H1 (cell line): ENCODE data around the gene PEX13. TPM values are rescaled to one million over a fixed set of nuclear protein-coding genes. Genes with fewer than 3 reads are reported as not detected.

Experiments used
- CTCF ChIA-PET: fragments of 300-600 bp; sonication (Branson Sonifier 250); formaldehyde crosslinking; loops from one replicate; lab custom pipeline; 2021; ENCODE audit not compliant: partially characterized antibody; lab: Charles Lee
- POLR2A ChIA-PET: fragments of 300-600 bp; sonication (Branson Sonifier 250); formaldehyde crosslinking; loops from one replicate; lab custom pipeline; 2021; ENCODE audit warnings: inconsistent platforms; ENCODE audit not compliant: partially characterized antibody; lab: Charles Lee
- DNase-seq, 2 experiments: peaks; one replicate each; pipeline versions ENCODE4 v3.0.0 to v3.0.0-alpha.2; 2010 to 2022; ENCODE audit warnings: low spot score in 2 of 2, low read depth in 1 of 2, mixed read lengths in 1 of 2
- FAIRE-seq: peaks from 2 replicates; lab custom pipeline; 2011; peaks lifted over from hg19 to GRCh38; lab: Jason Lieb, UNC
- H2AFZ ChIP-seq: 2 replicates; pipeline ENCODE4 v1.8.1; 2012; ENCODE audit warnings: low read length, inconsistent platforms
- H2AK5ac ChIP-seq: 2 replicates; pipeline ENCODE4 v1.6.1; 2013; ENCODE audit warnings: low read depth, low read length
- H2BK120ac ChIP-seq: replicated peaks from 2 replicates; pipeline ENCODE3; 2013; ENCODE audit warnings: low read depth, low read length, inconsistent platforms
- H2BK12ac ChIP-seq: 2 replicates; pipeline ENCODE4 v1.6.1; 2013; ENCODE audit warnings: low read depth, low read length
- H2BK15ac ChIP-seq: 2 replicates; pipeline ENCODE4 v1.6.1; 2013; ENCODE audit warnings: low read length
- H2BK20ac ChIP-seq: 2 replicates; pipeline ENCODE4 v1.6.1; 2013; ENCODE audit warnings: low read length
- H2BK5ac ChIP-seq: 2 replicates; pipeline ENCODE4 v1.6.1; 2013; ENCODE audit warnings: low read depth, low read length
- H3K14ac ChIP-seq: 2 replicates; pipeline ENCODE4 v1.6.1; 2013; ENCODE audit warnings: inconsistent platforms; ENCODE audit not compliant: insufficient read length
- H3K18ac ChIP-seq: 2 replicates; pipeline ENCODE4 v1.6.1; 2013; ENCODE audit warnings: low read length; ENCODE audit errors: extremely low read depth
- H3K23ac ChIP-seq: 2 replicates; pipeline ENCODE4 v1.6.1; 2013; ENCODE audit warnings: inconsistent platforms; ENCODE audit not compliant: insufficient read length
- H3K23me2 ChIP-seq: 2 replicates; pipeline ENCODE4 v1.6.1; 2013; ENCODE audit warnings: low read depth, low read length
- H3K27ac ChIP-seq: 2 replicates; pipeline ENCODE4 v1.6.1; 2011; ENCODE audit warnings: low read depth, low read length, inconsistent platforms
- H3K27me3 ChIP-seq, 4 experiments: replicated peaks in 1 of 4; 1 replicate in 1 of 4; 2 replicates in 3 of 4; pipeline versions ENCODE4 v1.6.1 to v1.8.1; 2011 to 2013; ENCODE audit warnings: low read length in 3 of 4, mild to moderate bottlenecking in 3 of 4, inconsistent platforms in 2 of 4, mixed read lengths in 2 of 4, moderate library complexity in 1 of 4; ENCODE audit not compliant: control insufficient read depth in 3 of 4, insufficient read depth in 3 of 4; ENCODE audit errors: extremely low read depth in 1 of 4
- H3K36me3 ChIP-seq, 4 experiments: 2 replicates each; pipeline versions ENCODE4 v1.6.1 to v1.8.1; 2011 to 2013; ENCODE audit warnings: mild to moderate bottlenecking in 4 of 4, low read length in 3 of 4, moderate library complexity in 2 of 4, control low read depth in 1 of 4, inconsistent platforms in 1 of 4; ENCODE audit not compliant: insufficient read depth in 4 of 4, control insufficient read depth in 2 of 4
- H3K4ac ChIP-seq: replicated peaks from 2 replicates; pipeline ENCODE3; 2013; ENCODE audit warnings: low read length, low read depth, mixed read lengths, inconsistent platforms; ENCODE audit not compliant: insufficient read length
- H3K4me1 ChIP-seq, 4 experiments: replicated peaks in 1 of 4; 1 replicate in 1 of 4; 2 replicates in 3 of 4; pipeline versions ENCODE4 v1.6.1 to v1.8.1; 2011 to 2013; ENCODE audit warnings: low read length in 3 of 4, inconsistent platforms in 2 of 4, mixed read lengths in 1 of 4; ENCODE audit not compliant: insufficient read depth in 4 of 4, control insufficient read depth in 3 of 4
- H3K4me2 ChIP-seq, 2 experiments: 2 replicates each; pipeline versions ENCODE4 v1.6.1 to v1.8.1; 2011 to 2013; ENCODE audit warnings: low read depth in 2 of 2, low read length in 2 of 2, control low read depth in 1 of 2, inconsistent platforms in 1 of 2, mild to moderate bottlenecking in 1 of 2; ENCODE audit not compliant: insufficient read depth in 1 of 2
- H3K4me3 ChIP-seq, 4 experiments: fragments of 200-600, 300-600 bp in 1 of 4; sonication (generic), shearing (Covaris generic), sonication (Bioruptor Twin) in 1 of 4; 2 replicates each; pipeline versions ENCODE4 v1.5.1 to v1.8.1; 2011 to 2016; ENCODE audit warnings: low read length in 4 of 4, low read depth in 3 of 4, control low read depth in 2 of 4, inconsistent platforms in 2 of 4, mild to moderate bottlenecking in 2 of 4, mixed read lengths in 1 of 4, moderate library complexity in 1 of 4; ENCODE audit not compliant: insufficient read depth in 2 of 4; ENCODE audit errors: extremely low read depth in 1 of 4
- H3K56ac ChIP-seq: replicated peaks from 2 replicates; pipeline ENCODE3; 2013; ENCODE audit warnings: low read depth, mild to moderate bottlenecking, mixed read lengths, low read length, inconsistent platforms; ENCODE audit not compliant: insufficient read length
- H3K79me1 ChIP-seq: 2 replicates; pipeline ENCODE4 v1.6.1; 2013; ENCODE audit warnings: low read depth, low read length, control low read depth
- H3K79me2 ChIP-seq, 2 experiments: 2 replicates each; pipeline versions ENCODE4 v1.6.1 to v1.8.1; 2012 to 2013; ENCODE audit warnings: low read length in 2 of 2, mild to moderate bottlenecking in 2 of 2, inconsistent platforms in 1 of 2; ENCODE audit not compliant: insufficient read depth in 2 of 2, control insufficient read depth in 1 of 2
- H3K9ac ChIP-seq, 4 experiments: replicated peaks in 1 of 4; 1 replicate in 1 of 4; 2 replicates in 3 of 4; pipeline versions ENCODE4 v1.6.1 to v1.8.1; 2011 to 2013; ENCODE audit warnings: low read depth in 3 of 4, low read length in 3 of 4, control low read depth in 2 of 4, mild to moderate bottlenecking in 2 of 4, moderate library complexity in 2 of 4, inconsistent platforms in 1 of 4; ENCODE audit errors: extremely low read depth in 1 of 4
- H3K9me3 ChIP-seq, 2 experiments: 2 replicates each; pipeline versions ENCODE4 v1.6.1 to v1.8.1; 2012 to 2013; ENCODE audit warnings: mild to moderate bottlenecking in 2 of 2, moderate library complexity in 2 of 2, control low read depth in 1 of 2, inconsistent platforms in 1 of 2, low read depth in 1 of 2, low read length in 1 of 2, mixed read lengths in 1 of 2; ENCODE audit not compliant: insufficient read depth in 2 of 2
- H4K20me1 ChIP-seq, 2 experiments: replicated peaks in 1 of 2; 2 replicates each; pipeline versions ENCODE3 to v1.8.1; 2011 to 2013; ENCODE audit warnings: inconsistent platforms in 2 of 2, low read length in 2 of 2, mild to moderate bottlenecking in 1 of 2; ENCODE audit not compliant: insufficient read depth in 2 of 2, control insufficient read depth in 1 of 2
- H4K5ac ChIP-seq: 2 replicates; pipeline ENCODE4 v1.6.1; 2013; ENCODE audit warnings: low read length, low read depth, mixed read lengths, inconsistent platforms; ENCODE audit not compliant: insufficient read length
- H4K8ac ChIP-seq: 2 replicates; pipeline ENCODE4 v1.8.0; 2013; ENCODE audit warnings: mild to moderate bottlenecking, moderate library complexity, low read length, inconsistent platforms; ENCODE audit not compliant: insufficient read depth; ENCODE audit errors: extremely low read depth
- H4K91ac ChIP-seq: replicated peaks from 2 replicates; pipeline ENCODE3; 2013; ENCODE audit warnings: low read length, mixed read lengths, inconsistent platforms; ENCODE audit not compliant: insufficient read length
- KDM4A ChIP-seq: IDR thresholded peaks from one replicate; pipeline ENCODE4 v1.7.1; 2012; ENCODE audit warnings: low read depth, mild to moderate bottlenecking, moderate library complexity, low read length, inconsistent platforms; ENCODE audit not compliant: severe bottlenecking
- MAFK ChIP-seq: IDR thresholded peaks from 2 replicates; pipeline ENCODE4 v1.6.1; 2012; ENCODE audit warnings: low read depth, mild to moderate bottlenecking, improper control_type of control experiment, low read length
- TAF1 ChIP-seq: IDR thresholded peaks from 2 replicates; pipeline ENCODE4 v1.6.1; 2011; ENCODE audit warnings: mild to moderate bottlenecking, low read depth, low read length
- TCF12 ChIP-seq: IDR thresholded peaks from 2 replicates; pipeline ENCODE4 v1.6.1; 2011; ENCODE audit warnings: low read depth, mild to moderate bottlenecking, low read length
- WGBS, 2 experiments: shearing (Covaris generic) in 1 of 2; methylation state at CpG; one replicate each; pipeline versions ENCODE4 v1.1.6 to v1.1.7; 2013 to 2015; ENCODE audit warnings: low lambda C conversion rate in 2 of 2, mixed read lengths in 2 of 2, inconsistent platforms in 1 of 2, low coverage in 1 of 2, missing lambda C conversion rate in 1 of 2; ENCODE audit not compliant: insufficient replicate concordance in 2 of 2, insufficient coverage in 1 of 2, insufficient read length in 1 of 2; ENCODE audit errors: extremely low coverage in 1 of 2, missing lambda C conversion rate in 1 of 2; 5-methylcytosine and 5-hydroxymethylcytosine counted together
- long read RNA-seq, 2 experiments: library from RNA in 1 of 2; library from capped mRNA in 1 of 2; stranded (forward); transcript quantifications; one replicate each; pipeline ENCODE4 v2.0.0, GENCODE V29; 2021; ENCODE audit warnings: inconsistent platforms in 1 of 2
- polyA minus RNA-seq, 3 experiments: library from RNA; depleted of rRNA, polyadenylated mRNA; stranded (reverse); fragments of >200 nt; gene quantifications; 1 replicate in 2 of 3; 2 replicates in 1 of 3; pipeline ENCODE4 v1.2.3, GENCODE V29; 2011
- polyA plus RNA-seq, 7 experiments: library from polyadenylated mRNA; depleted of rRNA in 3 of 7; stranded (reverse) in 5 of 7; unstranded in 2 of 7; fragments of >200 nt in 5 of 7; fragments of 200-250 nt in 2 of 7; gene quantifications; 1 replicate in 5 of 7; 2 replicates in 1 of 7; 4 replicates in 1 of 7; pipeline versions ENCODE4 v1.2.1 to v1.2.3, GENCODE V29; 2011 to 2013; ENCODE audit warnings: missing spikeins in 2 of 7, mixed read lengths in 2 of 7
- total RNA-seq: library from RNA; stranded (reverse); fragmentation: NEBNext Ultra II Directional; extraction: Animal tissue kit (Norgen Biotek cat#: 25700); gene quantifications from 2 replicates; pipeline ENCODE4 v1.2.1, GENCODE V29; 2021
- TF ChIP-seq, protein P1 (sequence below): IDR thresholded peaks from 2 replicates; pipeline ENCODE4 v1.6.1; 2012; ENCODE audit warnings: inconsistent platforms

The PEX13 gene, protein sequence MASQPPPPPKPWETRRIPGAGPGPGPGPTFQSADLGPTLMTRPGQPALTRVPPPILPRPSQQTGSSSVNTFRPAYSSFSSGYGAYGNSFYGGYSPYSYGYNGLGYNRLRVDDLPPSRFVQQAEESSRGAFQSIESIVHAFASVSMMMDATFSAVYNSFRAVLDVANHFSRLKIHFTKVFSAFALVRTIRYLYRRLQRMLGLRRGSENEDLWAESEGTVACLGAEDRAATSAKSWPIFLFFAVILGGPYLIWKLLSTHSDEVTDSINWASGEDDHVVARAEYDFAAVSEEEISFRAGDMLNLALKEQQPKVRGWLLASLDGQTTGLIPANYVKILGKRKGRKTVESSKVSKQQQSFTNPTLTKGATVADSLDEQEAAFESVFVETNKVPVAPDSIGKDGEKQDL
- total RNA-seq = 21.8 and 22.3 TPM in 2 replicates
- 12.1 and 16.8 TPM in 2 replicates for polyA plus RNA-seq (2011; rRNA removed)
- polyA plus RNA-seq (2011; cell fraction: cytosol; rRNA removed) = 13.6 TPM
- polyA plus RNA-seq (2011; cell fraction: nucleus; rRNA removed) = 8.3 TPM
- polyA plus RNA-seq (2012, experiment 1 of 2) = 9.9 to 15.4 TPM (median 11.7 TPM) in 4 replicates
- polyA plus RNA-seq (2012, experiment 2 of 2) = 3.4 TPM
- 10.8 TPM for polyA plus RNA-seq (2013, experiment 1 of 2)
- 11.7 TPM for polyA plus RNA-seq (2013, experiment 2 of 2)
- 33.0 and 42.1 TPM in 2 replicates for polyA minus RNA-seq (2011; rRNA and poly(A)+ RNA removed)
- polyA minus RNA-seq (2011; cell fraction: cytosol; rRNA and poly(A)+ RNA removed) = 14.8 TPM
- polyA minus RNA-seq (2011; cell fraction: nucleus; rRNA and poly(A)+ RNA removed) = 30.5 TPM
- long read RNA-seq, experiment 1, full-length matches to known transcripts = 3 of 14 reads
- long read RNA-seq, experiment 1, partial matches to known transcripts = 3 of 14 reads
- long read RNA-seq, experiment 1, other reads (novel, unspliced or antisense) = 8 of 14 reads
- long read RNA-seq, experiment 2, full-length matches to known transcripts = 8 of 12 reads
- long read RNA-seq, experiment 2, partial matches to known transcripts = 3 of 12 reads
- long read RNA-seq, experiment 2, other reads (novel, unspliced or antisense) = 1 of 12 reads

DNA sequence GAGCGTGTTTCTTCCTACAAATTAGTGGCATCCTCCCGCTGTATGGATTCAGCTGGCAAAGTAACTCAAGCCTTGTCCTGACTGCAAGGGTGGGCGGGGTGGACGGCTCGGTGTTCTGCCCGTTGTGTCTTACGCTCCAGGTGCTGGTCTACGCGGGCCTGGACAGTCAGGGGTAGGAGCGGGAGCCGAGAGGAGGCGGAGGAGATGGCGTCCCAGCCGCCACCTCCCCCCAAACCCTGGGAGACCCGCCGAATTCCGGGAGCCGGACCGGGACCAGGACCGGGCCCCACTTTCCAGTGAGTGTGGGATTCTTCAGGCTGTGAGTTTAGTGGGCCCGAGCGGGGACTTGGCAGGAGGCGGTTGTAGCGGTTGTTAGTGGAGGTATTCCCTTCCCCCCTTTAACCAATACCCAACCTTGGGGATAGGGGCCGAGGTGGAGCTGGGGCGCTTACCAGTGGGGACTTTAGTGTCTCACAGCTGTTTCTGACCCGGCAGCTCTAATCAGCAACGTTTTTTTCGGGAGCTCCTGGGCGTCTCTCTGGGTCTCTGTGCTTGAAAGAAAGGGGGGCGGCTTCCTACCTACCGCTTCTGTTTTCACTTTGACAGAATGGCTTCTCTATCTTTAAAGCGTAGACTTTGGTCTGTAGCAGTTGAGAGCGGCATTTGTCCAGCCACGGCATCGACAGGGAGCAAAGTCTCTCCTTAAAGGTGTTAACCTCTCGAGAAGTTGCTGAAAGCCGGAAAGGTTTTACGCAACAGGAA lies at the start of gene PEX13, which contains the start of gene PUS10:
PEX13 (plus strand) TSS at position 165 of the 762 bp plus-strand sequence; CDS start at position 205, 40 bp downstream.
PUS10 (minus strand) TSS at position 700 of the 762 bp plus-strand sequence. CDS start 6,365 bp downstream, outside the sequence.
- no peaks in the 10 kb centered on the region for H3K27me3 ChIP-seq
- TF ChIP-seq, protein P1, sequence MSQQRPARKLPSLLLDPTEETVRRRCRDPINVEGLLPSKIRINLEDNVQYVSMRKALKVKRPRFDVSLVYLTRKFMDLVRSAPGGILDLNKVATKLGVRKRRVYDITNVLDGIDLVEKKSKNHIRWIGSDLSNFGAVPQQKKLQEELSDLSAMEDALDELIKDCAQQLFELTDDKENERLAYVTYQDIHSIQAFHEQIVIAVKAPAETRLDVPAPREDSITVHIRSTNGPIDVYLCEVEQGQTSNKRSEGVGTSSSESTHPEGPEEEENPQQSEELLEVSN = no peak
- peak; percentile 77 for TF ChIP-seq TAF1
- peak; percentile 1 for TF ChIP-seq KDM4A
- TF ChIP-seq MAFK = no peak
- peak; percentile 71; the same call in 1 of the 2 replicates for TF ChIP-seq TCF12

More for the DNA sequence above, at the start of gene PEX13, which contains the start of gene PUS10:
- peak within 1 kb of the TSS; percentile 91 for H3K27ac ChIP-seq
- H2AK5ac ChIP-seq = no peak within 1 kb of the TSS
- no peak within 1 kb of the TSS for H3K23ac ChIP-seq
- H3K4me2 ChIP-seq = peak within 1 kb of the TSS; percentile 65 to 74
- peak within 1 kb of the TSS; percentile 99 for H2BK5ac ChIP-seq
- H3K4me1 ChIP-seq = peaks cover 0 to 3% (median 0%) of the 10 kb centered on the region in 4 experiments; a peak in 1 of 7 replicates
- ChIA-PET POLR2A (interaction anchor here (0.7 to 1.5 kb wide), 8 partner anchors 8 to 262 kb away, joined by 3 to 8 read pairs (median 3); partner anchors contain the start of gene PAPOLG), CTCF (no interaction called here)
- H3K9ac ChIP-seq = peak within 1 kb of the TSS; percentile 83 to 92 (median 90)
- 0 out of 8 replicates have a peak, but pooled peaks cover 0 to 4% (median 0%) of the 10 kb centered on the region in 4 experiments for H3K36me3 ChIP-seq
- H2BK20ac ChIP-seq = 0 out of 2 replicates have a peak within 1 kb of the TSS, but pooled peaks have one; percentile 9
- no peaks in the 10 kb centered on the region for H4K20me1 ChIP-seq
- H3K18ac ChIP-seq = peak within 1 kb of the TSS; percentile 95
- H3K79me2 ChIP-seq = peaks cover 0 to 42% of the 10 kb centered on the region in 2 experiments; a peak in 2 of 4 replicates
- peak within 1 kb of the TSS; percentile 88 for H3K56ac ChIP-seq
- WGBS, 2 experiments = 2% methylated on average over 34 of the region's 39 CpGs; no CpG with 5 or more reads in 1 of the 2 experiments
- DNase-seq = peak; percentile 31 to 91
- peaks cover 4% of the 10 kb centered on the region for H3K79me1 ChIP-seq
- no peak for FAIRE-seq
- peak within 1 kb of the TSS; percentile 97; the same call in 1 of the 2 replicates for H2BK12ac ChIP-seq
- H3K23me2 ChIP-seq = peaks cover 3% of the 10 kb centered on the region; the same call in 1 of the 2 replicates
- peak within 1 kb of the TSS; percentile 58 for H3K4ac ChIP-seq
- peak within 1 kb of the TSS; percentile 76 to 100 (median 90) for H3K4me3 ChIP-seq
- no peaks in the 10 kb centered on the region for H3K9me3 ChIP-seq
- H2BK120ac ChIP-seq = peak within 1 kb of the TSS; percentile 88
- H3K14ac ChIP-seq = no peak within 1 kb of the TSS
- H4K5ac ChIP-seq = peak within 1 kb of the TSS; percentile 97
- peak within 1 kb of the TSS; percentile 100 for H2AFZ ChIP-seq
- H4K8ac ChIP-seq = peak within 1 kb of the TSS; percentile 94; the same call in 1 of the 2 replicates
- 0 out of 2 replicates have a peak within 1 kb of the TSS, but pooled peaks have one; percentile 81 for H2BK15ac ChIP-seq
- peak within 1 kb of the TSS; percentile 70 for H4K91ac ChIP-seq
